22Rv1 (cell line): ENCODE data around the gene MAP3K14.

Experiments
- CTCF ChIP-seq: fragments of 450-650 bp; IDR thresholded peaks from 2 replicates; pipeline ENCODE4 v1.5.1; 2017; ENCODE audit warnings: mild to moderate bottlenecking
- ZFX ChIP-seq: fragments of 450-650 bp; IDR thresholded peaks from 2 replicates; pipeline ENCODE4 v1.6.1; 2017; ENCODE audit warnings: antibody characterized with exemption, borderline replicate concordance

DNA sequence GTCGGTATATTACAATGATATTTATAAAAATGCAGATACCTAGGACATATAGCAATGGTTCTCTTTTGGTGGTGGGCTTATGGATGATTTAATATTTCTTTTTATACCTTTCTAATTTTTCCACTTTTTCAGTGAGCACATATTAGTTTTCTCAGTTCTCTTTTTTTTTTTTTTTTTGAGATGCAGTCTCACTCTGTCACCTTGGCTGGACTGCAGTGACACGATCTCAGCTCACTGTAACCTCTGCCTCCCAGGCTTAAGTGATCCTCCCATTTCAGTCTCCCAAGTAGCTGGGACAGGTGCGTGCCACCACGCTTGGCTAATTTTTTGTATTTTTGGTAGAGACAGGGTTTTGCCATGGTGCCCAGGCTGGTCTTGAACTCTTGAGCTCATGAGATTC, 15.1 kb downstream of the MAP3K14 start:
- no peak for TF ChIP-seq CTCF
- no peak for TF ChIP-seq ZFX
